ENCODE results near the gene NXPH4.

Gene NXPH4

DNA sequence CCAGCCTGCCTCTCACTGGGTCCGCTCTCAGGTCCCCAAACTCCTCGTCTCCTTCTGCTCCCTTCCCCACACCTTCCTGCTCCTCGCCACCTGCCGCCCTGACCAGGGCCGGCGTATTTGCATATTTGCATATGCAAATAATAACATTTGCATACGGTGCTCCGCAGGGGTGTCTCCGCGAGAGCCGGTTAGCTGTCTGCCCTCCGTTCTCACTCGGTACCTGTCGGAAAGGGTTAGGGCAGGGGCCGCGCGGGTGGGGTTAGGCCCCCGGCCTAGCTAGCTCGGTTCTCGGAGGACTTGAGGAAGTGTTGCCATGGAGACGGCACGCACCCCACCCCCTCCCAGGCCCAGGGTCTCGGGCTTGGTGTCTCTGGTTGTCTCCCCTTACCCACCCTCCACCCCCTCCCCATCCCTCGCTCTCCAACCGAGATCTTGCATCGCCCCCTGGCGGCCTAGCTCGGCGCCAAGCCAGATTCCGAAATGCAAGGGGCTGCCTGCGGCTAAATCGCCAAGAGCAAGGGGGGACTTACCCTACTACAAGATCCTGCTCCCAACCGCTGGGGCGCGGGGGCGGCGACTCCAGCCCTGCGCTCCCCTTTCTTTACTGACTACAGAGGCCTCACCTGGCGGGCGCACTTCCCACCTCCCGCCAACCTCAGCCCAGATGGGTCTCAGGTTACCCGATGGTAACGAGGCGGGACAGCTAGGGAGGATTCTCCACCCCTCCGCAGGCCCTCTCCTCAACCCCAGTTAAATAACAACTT lies 26.3 kb downstream of the NXPH4 start:
- DNase-seq (ENCODE audit: low read depth in 2 of 2): peak in 1 of 2 donors; percentile 69

DNA sequence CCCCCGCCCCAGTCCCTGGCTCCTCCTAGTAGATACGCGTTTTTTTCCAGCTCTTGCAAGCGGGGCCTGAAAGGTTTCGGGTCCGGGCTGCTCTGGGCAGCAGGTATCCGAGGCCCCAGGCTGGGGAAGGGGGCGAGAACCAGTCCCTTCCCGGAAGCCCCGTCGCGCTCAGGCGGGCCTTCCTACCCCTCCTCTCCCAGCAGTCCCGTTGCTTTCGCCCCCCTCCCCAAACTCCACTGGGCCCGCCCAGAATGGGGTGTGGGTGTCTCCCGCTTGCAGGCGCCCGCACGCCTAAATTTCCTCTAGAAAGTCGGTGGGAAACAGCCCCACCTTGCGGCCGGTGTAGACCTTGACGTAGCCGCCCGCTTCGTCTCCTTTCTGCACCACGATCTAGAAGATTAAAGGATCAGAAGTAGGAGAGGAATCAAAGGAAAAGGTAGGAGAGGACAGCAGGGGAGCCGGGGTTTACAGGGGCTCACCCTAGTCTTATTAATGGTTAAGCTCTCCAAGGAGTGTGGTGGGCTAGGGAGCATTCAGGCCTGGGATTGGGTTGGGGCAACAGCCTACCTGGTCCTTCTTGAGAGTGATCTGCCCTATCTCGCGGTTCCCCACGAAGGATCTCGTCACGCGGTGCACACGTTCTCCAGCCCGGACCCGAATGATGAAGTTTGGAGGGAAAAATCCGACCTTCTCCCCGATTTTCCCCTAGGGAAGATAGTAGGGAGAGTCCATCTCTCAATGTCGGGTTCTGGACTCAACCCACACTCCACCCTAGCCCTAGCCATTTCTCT lies 27.1 kb downstream of the NXPH4 start:
- DNase-seq (ENCODE audit: low read depth in 2 of 2): peak; percentile 59 to 80

- DNase-seq (ENCODE audit: low read depth in 2 of 2): no peak
Observed at GRCh38 chr12:57244312-57244696, 27.7 kb downstream of the NXPH4 start.

DNA sequence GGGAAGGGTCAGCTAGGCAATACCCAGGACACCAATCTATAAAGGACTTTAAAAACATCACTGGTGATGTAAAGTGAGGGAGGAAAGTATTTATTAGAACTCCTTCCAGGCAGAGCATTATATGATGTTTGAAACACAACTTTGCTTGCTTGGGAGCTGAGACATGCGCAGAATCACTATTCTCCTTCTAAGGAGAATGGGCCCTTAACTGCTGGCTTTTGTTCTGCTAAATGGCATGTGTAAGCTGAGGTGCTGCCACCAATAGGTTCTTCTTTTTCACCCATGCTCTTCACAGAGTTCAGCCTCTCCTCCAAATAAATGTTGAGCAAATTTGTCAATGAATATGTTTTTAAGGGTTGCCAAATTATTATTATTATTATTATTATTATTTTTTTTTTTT lies 30.4 kb downstream of the NXPH4 start:
- no peak for DNase-seq (ENCODE audit: low read depth in 2 of 2)

- no peak for DNase-seq (ENCODE audit: low read depth in 2 of 2)
Observed at GRCh38 chr12:57248934-57249742, 32.5 kb downstream of the NXPH4 start.

DNA sequence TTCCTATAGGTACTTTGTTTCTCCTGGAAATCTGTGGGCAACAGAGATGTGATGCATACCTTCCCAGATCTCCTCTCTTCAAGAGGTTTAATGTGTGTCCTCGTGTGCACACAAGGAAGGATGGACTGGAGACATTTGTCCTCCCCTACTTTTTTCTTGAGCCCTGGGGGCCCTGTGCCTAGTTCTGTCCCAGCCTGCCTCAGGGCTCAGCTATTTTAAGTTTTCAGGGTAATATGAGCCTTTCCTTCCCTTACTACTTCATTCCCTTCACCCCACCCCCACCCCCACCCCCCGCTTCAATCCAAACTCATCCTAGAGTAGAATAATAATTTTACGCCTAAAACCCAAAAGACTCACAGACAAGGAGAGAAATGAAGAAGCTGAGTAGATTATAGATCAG lies 33.9 kb downstream of the NXPH4 start:
- DNase-seq (ENCODE audit: low read depth in 2 of 2): no peak

- no peak for DNase-seq (ENCODE audit: low read depth in 2 of 2)
Observed at GRCh38 chr12:57250956-57251355, 34.4 kb downstream of the NXPH4 start, which contains the start of gene STAC3. Gene STAC3, minus strand, starts transcription at chr12:57251187. Its CDS starts 1,551 bp downstream, at chr12:57249636.

- no peak for DNase-seq (ENCODE audit: low read depth in 2 of 2)
Observed at GRCh38 chr12:57254506-57255280, 38.1 kb downstream of the NXPH4 start.

DNA sequence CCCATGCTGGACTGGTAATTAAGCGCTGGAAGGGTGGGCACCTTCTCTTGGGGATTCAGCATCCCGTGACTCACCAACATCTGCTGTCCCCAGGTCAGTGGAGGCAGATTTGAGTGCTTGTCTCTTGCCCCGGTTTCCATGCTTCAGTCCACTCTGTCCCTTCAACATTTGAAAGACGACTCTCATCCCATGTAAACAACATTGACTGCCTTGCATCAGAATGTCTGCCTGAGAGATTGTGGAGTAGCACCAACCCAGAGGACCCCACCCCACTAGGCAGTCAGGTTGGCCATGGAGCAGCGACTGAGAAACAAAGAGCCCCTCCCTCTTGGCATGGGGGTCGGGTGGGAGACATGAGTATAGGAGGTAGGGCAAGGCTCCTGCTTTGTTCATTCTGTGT lies 39.3 kb downstream of the NXPH4 start:
- no peak for DNase-seq (ENCODE audit: low read depth in 2 of 2)

GRCh38 chr12:57258977-57259970 lies 42.7 kb downstream of the NXPH4 start:
- DNase-seq (ENCODE audit: low read depth in 2 of 2): no peak

DNA sequence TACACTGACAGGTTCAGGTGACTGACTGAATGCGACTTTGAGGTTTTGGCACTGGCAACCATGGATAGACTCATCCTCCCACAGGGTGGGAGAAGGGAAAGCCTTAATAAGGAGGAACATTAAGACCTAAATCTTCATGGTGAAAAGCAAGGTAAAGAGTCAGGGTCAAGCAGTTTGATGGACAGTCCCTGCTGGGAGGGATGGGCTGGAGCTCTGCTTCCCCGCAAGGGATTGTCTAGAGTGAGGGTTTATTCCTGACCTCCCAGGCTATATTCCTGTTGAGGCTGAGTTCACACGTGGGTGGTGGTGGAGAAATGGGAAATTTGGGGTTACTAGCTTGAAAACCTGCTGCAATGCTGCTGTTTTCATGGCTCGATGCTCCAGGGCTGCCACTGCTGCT lies 43.8 kb downstream of the NXPH4 start:
- no peak for DNase-seq (ENCODE audit: low read depth in 2 of 2)

DNA sequence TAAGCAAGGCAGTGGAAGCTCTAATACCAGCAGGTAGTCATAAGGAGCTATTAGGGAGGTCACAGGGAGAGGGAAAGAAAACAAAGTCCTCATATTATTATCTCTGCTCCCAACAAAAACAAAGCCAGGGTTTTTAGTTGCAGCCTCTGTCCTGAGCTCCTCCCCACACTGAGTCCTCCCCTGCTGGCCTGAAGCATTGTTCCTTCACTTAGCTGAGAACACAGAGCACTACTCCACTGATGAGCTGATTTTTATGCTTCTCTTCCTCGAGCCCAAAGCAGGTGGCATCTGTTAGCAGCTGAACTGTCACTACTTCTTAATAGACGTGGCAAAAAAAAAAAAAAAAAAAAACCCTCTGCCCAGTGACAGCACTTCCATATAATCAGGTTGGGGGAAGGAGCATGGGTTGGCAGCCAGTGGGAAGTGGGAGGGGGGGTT lies 44.9 kb downstream of the NXPH4 start:
- no peak for DNase-seq (ENCODE audit: low read depth in 2 of 2)

GRCh38 chr12:57262126-57262822 lies 45.7 kb downstream of the NXPH4 start:
- no peak for DNase-seq (ENCODE audit: low read depth in 2 of 2)

GRCh38 chr12:57263096-57263495 lies 46.5 kb downstream of the NXPH4 start:
- DNase-seq (ENCODE audit: low read depth in 2 of 2): no peak

DNA sequence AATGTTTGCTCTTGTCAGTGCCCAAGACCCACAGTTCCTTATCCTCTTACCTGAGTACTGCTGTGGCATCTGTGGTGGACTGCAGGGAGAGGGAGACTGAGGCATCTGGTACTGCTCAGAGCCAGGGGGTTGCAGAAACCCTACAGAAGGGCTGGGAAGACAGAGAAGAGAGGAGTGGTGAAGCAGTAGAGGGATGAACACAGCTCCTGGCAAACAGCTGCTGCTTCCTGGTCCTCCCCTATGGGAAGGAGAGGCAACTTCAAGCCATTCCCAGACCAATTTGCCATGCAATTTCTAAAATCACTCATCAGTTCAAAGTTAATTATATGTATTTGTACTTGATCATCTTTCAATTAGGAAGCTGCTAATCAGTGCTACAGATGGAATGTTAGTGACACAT lies 50.1 kb downstream of the NXPH4 start:
- DNase-seq (ENCODE audit: low read depth in 2 of 2): no peak

GRCh38 chr12:57268264-57268663 lies 51.7 kb downstream of the NXPH4 start:
- DNase-seq (ENCODE audit: low read depth in 2 of 2): peak in 1 of 2 donors; percentile 31

GRCh38 chr12:57270966-57271470 lies 54.4 kb downstream of the NXPH4 start:
- DNase-seq (ENCODE audit: low read depth in 2 of 2): no peak

- no peak for DNase-seq (ENCODE audit: low read depth in 2 of 2)
Observed at GRCh38 chr12:57272337-57273151, 56.0 kb downstream of the NXPH4 start.

Measured in stimulated activated CD4-positive, alpha-beta T cell treated with anti-CD3 and anti-CD28 coated beads, Interleukin-15, amount 100 ng/mL, for 48 hours (primary cell).